Medulla oblongata (tissue), 1 donor: ENCODE results near the gene SPP1.
"Not testable (repeated sequence)": the region's sequence is repeated elsewhere in the genome, so short reads cannot be mapped to it uniquely, and the experiment has no call there.

Experiments used
- DNase-seq: peaks from one replicate; pipeline ENCODE4 v3.0.0-alpha.2; 2015; ENCODE audit errors: extremely low spot score

The SPP1 gene

DNA sequence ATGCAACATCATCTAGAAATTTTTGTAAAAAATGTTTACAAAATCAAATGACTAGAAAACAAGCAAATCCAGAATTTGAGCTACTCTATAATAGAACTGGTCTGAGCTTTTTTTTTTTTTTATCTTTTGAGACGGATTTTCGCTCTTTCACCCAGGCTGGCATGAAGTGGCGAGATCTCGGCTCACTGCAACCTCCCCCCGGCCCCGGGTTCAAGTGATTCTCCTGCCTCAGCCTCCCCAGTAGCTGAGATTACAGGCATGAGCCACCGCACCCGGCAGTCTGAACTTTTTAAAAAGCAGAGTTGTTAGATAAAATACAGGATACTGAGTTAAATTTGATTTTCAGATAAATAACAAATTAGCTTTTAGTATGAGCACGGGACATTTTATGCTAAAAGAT, 11.0 kb downstream of the SPP1 start:
- DNase-seq: no peak

DNA sequence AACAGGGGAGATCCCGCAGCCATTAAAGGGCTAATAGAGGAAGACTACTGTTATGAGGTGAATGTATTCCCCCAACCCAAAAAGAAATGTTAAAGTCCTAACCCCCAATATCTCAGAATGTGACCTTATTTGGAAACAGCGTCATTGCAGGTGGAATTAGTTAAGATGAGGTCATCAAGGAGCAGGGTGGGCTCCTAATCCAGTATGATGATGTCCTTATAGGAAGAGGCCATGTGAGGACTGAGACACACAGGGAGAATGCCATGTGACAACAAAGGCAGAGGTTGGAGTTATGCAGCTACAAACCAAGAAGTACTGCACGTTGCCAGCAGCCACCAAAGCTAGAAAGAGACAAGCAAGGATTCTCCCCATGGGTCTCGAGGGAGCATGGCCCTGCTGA, 14.3 kb downstream of the SPP1 start:
- no peak for DNase-seq

DNA sequence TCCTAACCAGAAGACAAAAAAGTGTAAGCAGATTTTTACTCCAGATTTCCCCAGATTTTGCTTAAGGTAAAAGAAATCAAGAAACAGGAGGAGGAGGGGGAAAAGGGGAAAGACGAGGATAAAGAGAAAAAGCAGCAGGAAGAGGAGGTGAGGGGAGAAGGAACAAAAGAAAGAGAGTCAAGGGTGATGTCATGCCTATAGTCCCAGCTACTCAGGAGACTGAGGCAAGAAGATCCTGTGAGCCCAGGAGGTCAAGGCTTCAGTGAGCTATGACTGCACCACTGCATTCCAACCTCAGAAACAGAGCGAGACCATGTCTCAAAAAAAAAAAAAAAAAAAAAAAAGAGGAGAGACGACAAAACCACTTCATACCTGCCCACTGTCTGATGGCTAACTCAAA, 19.9 kb downstream of the SPP1 start:
- no peak for DNase-seq

DNA sequence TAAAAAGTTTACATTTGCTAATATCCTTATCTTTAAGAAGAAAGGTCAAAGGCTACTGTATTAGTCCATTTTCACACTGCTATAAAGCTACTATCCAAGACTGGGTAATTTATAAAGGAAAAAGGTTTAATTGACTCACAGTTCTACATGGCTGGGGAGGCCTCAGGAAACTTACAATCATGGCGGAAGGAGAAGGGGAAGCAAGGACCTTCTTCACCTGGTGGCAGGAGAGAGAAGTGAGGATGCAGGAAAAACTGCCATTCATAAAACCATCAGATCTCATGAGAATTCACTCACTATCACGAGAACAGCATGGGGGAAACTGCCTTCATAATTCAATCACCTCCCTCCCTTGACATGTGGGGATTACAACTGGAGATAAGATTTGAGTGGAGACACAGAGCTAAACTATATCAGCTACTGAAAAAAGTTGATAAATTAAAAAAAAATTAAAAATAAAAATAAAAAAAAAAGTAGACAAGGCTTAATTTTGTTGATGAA, 23.7 kb downstream of the SPP1 start:
- not testable (repeated sequence) for DNase-seq

DNA sequence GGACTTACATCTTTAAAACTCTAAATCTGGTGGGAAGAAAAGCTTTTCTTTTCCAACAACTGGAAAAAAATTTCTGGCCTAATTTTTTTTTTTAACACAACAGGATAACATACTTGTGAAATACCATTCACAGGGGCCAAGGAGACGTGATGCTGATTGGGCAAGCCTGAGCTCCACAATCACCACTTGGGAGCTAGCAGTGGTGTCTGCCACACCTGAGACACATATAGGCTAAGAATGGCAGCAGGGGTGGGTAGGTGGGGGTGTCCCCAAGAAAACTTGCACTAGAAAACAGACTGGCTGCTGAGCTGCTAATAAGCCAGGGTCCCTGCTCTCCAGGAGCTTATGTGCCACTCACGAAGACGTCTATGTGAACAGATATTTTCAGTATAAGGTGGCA, 26.4 kb downstream of the SPP1 start:
- no peak for DNase-seq

DNA sequence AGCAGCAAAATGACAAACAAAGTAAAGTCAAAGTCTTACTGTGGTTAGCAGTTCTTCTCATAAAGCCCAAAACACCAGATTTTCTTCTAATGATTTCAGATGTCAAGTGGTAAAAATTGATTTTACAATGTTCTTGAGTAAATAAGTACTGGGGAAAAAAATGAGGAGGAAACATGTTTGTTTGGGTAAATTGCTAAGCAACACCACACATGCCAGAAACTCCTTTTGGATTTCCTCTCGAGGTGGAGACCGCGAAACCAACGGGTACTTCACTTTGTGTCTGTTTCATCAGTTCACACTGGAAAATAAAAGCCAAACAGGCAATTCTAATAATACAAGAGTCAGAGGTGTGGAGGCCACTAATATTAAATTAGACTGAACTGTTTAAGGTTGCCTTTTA, 27.3 kb downstream of the SPP1 start:
- DNase-seq: no peak

DNA sequence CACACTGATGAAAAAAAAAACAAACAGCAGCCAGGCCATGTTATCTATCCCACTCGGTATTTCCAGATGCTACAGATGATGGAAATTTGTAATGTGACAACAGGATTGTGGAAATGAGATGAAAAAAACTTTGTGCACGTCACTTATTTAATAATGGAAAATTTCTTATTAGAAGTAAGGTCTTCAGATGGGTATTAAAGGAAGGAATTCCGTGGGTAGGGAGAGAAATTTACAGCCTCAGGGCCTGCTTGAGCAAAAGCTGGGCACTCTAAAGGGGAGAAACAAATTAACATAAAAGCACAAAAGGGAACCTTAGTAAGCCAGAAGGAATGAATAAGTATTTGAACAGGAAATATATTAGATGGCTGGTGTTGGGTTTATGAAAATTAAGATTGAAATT, 27.7 kb downstream of the SPP1 start:
- DNase-seq: no peak

DNA sequence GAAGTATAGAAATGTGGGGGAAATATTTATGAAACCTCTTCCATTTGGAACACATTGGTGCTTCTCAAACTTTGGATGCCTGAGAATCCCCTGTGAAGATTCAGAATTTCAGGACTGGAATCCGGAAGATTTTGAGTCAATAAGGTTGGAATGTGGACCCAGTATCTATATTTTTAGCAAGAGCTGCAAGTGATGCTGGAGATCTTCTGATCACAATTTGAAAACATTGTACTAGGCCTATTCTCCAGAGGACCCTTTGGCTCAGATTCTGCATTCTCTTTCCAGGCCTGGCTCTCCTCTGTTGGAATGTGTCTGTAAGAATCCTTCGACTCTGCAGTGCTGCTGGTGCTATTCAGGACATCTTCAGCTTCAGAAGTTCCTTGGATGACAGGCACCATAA, 29.6 kb downstream of the SPP1 start:
- DNase-seq: no peak

DNA sequence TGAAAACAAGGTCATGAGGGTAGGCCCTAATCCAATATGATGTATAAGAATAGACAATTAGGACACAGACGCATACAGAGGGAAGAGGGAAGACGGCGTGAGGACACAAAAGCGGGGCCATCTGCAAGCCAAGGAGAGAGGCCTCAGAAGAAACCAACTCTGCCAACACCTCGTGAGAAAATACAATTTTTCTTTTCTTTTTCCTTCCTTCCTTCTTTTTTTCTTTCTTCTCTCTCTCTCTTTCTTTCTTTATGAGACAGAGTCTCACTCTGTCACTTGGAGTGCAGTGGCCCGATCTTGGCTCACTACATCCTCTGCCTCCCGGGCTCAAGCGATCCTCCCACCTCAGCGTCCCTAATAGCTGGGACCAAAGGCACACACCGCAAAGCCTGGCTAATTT, 30.4 kb downstream of the SPP1 start:
- no peak for DNase-seq

DNA sequence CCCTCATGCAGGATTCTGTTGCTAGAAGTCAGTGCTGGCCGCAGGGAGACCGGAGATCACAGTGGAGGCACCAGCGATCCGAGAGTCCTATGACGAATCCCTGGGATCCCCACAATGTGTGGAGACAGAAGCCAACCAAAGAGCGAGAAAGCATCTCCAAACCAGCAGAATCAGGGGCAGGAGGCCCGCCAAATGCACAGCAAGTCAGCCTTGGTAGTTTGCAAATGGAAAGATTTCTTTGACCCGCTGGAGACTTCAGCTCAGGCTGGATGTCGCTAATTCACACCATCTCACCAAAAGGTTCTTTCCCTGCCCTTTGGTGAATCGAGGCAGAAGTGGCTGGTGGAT, 31.4 kb downstream of the SPP1 start:
- no peak for DNase-seq

DNA sequence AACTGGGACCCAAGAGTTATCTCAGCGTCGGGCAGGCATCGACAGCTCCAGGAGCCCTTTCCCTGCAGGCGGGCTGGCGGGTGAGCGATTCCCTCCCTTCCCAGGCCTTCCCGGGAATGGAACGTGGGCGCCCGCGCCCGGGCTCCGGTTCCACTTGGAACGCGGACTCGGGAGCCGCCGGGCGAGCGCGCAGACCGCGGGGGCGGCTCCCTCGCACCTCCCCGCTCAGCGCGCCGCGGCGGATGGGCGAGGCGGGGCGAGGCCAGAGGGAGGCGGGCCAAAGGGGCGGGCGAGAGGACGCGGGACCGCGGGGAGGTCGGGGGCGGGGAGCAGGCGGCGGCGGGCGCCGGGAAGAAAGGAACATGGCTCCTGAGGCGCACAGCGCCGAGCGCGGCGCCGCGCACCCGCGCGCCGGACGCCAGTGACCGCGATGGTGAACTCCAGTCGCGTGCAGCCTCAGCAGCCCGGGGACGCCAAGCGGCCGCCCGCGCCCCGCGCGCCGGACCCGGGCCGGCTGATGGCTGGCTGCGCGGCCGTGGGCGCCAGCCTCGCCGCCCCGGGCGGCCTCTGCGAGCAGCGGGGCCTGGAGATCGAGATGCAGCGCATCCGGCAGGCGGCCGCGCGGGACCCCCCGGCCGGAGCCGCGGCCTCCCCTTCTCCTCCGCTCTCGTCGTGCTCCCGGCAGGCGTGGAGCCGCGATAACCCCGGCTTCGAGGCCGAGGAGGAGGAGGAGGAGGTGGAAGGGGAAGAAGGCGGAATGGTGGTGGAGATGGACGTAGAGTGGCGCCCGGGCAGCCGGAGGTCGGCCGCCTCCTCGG, 32.0 kb downstream of the SPP1 start, which contains the start of gene PKD2:
Gene PKD2 (plus strand): TSS at position 332 of the 818 bp plus-strand sequence. CDS start 99 bp downstream, at position 431.
- DNase-seq: peak; percentile 88

DNA sequence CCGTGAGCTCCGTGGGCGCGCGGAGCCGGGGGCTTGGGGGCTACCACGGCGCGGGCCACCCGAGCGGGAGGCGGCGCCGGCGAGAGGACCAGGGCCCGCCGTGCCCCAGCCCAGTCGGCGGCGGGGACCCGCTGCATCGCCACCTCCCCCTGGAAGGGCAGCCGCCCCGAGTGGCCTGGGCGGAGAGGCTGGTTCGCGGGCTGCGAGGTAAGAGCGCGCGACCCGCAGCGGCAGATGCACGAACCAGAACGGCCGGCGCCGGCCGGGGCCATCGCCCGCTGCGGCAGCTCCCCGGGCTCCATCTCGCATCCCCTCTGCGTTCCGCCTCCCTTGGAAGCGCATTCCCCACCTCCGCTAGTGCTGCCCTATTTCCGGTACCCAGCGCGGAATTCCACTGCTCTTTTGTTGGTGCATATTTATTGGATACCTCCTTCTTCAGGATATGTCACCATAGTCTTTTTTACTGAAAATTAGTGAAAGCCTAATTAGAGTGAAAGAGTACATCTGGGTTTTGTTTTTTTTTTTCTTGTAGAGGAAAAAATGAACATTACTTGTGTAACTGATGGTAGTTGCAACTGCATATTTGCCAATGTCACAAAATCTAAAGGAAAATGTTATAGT, 32.7 kb downstream of the SPP1 start:
- DNase-seq: peak; percentile 42

DNA sequence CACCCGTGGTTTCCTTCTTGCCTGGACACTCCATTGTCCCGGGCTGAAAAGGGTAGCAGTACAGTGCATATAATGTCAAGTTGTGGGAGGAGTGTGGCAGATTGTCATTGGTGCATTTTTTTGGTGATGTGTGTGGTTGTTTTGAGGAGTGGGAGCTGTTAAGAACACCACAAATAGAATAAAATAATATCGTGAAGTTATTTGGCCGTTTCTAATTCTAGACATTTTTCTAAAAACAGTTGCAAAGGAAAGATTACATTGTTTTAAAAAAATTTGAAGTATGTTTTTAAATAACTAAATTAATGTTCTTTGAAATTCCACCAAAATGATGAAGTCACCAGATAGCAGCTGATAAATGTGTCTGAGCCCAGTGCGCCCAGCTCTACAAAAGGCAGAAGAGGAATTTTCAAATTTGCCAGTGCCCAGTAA, 33.2 kb downstream of the SPP1 start:
- DNase-seq: peak; percentile 48

DNA sequence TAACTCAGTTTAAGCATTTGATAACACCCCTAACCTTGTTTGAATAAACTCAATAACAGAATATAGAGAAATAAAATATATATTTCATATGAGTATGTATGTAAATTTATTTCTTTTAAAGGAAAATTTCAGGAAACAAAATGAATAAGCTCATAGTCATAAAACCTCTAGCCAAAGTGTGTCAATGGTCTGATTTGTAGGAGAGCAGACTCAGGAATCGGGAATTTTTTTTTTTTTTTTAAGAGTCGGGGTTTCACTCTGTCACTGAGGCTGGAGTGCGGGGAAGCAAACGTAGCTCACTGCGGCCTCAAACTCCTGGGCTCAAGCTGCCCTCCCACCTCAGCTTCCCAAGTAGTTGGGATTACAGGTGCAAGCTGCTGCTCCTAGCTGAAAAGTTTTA, 34.4 kb downstream of the SPP1 start:
- DNase-seq: no peak

DNA sequence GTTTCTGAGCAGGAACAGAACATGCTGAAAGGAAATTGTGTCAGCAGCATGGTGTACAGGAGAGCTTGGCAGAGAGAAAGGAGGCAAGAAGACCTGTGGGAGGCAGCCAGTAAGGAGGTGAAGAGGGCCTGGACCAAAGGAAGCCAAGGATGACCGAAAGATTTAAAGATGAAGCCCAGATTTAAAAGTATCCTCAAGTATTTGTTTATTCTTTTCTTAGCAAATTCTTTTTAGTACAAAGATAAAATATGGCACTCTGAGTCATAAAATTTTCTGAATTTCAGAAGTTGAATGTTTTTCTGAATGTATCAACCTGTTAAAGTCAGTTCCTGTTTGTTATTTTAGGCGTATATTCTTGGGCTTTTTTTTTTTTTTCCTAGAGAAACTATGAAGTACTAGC, 35.5 kb downstream of the SPP1 start:
- DNase-seq: no peak

DNA sequence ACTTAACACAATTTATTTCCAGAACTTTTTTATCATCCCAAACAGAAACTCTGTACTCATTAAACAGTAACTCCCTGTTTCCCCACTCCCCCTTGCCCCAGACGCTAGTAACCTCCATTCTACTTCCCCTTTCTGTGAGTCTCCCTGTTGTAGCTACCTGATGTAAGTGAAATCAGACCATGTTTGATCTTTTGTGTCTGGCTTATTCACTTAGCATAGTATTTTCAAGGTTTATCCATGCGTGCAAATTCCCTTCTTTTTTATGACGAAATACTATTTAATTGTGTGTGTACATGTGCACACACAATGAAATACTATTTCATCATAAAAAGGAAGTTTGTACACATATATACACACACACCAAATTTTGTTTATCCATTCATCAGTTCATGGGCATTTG, 37.1 kb downstream of the SPP1 start:
- no peak for DNase-seq

DNA sequence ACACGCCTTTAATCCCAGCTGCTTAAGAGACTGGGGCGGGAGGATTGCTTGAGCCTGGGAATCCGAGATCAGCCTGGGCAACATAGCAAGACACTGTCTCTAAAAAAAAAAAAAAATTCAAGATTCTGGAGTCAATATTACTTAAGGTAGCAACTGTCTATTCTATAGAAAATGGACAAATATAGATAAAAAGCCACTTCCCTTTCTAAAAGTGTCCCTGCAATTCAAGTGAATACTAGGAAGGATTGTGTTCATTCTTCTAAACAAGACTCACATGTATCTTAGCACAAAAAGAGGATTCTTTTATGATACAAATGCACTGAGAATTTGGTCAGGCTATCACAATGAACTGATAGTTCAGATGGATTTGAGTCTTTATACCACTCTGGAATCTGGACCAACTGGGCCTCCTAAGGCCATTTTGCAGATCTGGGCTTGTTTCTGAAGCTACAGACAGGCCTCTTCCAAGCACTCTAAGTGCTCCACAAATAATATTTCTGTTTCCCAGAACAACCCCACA, 38.9 kb downstream of the SPP1 start:
- no peak for DNase-seq

DNA sequence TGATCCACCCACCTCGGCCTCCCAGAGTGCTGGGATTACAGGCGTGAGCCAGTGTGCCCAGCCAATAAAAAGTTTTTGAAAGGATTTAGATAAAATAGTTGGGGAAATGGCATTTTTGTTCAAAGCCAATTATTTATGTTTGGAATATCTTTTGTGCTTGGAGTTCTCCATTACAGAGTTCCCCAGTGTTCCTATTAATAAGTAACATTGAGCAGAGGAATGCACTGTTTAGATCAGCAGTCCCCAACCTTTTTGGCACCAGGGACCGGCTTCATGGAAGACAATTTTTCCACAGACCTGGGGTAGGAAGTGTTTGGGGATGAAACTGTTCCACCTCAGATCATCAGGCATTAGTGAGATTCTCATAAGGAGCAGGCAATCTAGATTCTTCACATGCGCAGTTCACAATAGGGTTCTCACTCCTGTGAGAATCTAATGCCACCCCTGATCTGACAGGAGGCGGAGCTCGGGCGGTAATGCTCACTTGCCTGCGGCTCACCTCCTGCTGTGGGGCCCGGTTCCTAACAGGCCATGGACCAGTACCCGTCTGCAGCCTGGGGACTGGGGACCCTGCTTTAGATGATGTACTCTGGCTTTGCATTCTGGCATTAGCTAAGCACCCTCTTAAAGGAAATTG, 40.3 kb downstream of the SPP1 start:
- DNase-seq: no peak

DNA sequence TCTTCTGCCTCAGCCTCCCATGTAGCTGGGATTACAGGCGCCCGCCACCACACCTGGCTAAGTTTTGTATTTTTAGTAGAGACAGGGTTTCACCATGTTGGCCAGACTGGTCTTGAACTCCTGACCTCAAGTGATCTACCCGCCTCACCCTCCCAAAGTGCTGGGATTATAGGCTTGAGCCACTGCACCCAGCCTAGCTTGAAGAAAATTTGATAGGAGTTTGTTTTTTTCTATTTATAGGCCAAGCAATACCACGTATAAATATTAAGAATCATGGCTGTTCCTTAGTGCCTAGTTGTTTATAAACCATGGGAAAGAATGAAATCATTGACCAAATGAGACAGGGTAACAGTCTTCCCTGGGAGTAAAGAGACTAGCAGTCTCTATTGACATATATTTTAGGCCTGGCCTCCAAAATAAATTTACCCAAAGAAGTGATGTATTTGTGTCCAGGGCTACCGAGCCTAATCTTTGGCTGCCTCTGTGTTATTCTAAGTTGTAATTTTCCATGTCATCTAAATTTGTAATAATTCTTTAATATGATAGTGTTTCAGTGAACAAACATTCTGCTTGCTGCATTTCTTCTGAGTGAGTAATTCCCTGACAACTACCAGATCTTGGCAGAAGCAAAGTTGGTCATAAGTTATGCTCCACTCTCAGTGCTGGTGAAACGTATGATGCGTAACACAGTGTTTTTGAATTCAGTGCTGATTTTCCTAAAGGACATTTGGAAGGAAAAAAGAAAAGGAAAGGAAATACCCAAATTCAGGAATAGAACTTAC, 42.2 kb downstream of the SPP1 start:
- DNase-seq: peak; percentile 55

DNA sequence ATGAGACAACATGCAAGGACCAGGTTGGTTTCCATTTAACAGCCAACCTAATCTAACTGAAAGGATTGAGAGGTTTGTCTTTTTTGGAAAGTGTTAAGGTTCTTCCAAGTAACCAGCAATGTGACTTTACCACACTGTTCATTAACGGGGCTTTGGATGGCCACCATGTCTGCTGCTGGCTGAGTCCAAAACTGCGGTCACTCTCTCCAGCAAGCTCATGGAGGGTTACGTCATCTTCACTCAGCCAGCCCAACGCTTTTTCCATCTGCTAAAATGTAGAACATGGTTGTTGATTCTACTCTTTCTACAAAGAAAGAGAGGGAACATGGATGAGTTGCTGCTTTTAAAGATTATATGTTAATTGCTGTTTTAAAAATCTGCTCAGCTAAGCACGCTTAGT, 43.0 kb downstream of the SPP1 start:
- peak; percentile 41 for DNase-seq

DNA sequence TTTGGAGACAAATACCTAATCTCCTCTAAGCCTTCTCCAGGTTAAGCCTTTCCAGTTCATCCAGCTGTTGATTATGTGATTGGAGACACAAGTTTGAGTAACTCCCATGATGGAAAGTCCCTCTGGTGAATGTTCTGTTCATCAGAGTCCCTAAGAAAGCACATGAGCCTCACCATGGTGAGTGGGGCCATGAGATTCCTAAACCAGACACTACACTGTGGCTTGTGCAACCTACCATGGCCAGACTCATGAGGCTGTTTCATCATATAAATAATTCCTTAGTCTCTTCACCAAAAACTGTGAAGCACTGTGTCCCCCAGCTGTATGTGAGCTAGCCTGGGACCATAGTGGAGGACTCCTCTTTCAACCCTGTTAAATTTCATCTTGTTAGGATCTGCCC, 46.3 kb downstream of the SPP1 start:
- no peak for DNase-seq

DNA sequence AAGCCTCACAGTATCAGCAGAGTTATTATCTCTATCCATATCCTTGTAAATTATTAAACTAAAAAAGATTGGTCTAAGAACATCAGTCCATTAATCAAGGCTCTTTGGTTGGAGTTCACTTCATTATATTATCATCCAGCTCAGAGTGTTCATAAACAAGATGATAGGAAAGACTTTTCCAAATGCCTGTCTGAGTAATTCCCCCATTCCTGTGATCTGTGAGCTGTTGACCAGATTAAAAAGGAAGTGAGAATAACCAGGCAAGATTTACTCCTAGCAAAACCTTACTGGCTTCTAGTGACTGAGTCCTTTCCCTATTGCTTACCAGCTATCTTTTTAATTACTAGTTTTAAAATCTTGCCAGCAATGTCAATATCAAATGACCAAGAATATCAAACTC, 46.8 kb downstream of the SPP1 start:
- DNase-seq: no peak
